Caco-2 (cell line): ENCODE data around the gene LDLRAD4. TPM values are rescaled to one million over a fixed set of nuclear protein-coding genes. Genes with fewer than 3 reads are reported as not detected.

Experiments used
- BruUV-seq: library from RNA; stranded (reverse); fragments of 400-500 nt; replicated peaks from 2 replicates; lab custom pipeline; 2021; lab: Mats Ljungman, UMichigan
- CTCF ChIA-PET: fragments of 300-600 bp; sonication (Branson Sonifier 250); formaldehyde crosslinking; loops from one replicate; lab custom pipeline; 2022; ENCODE audit warnings: antibody characterized with exemption; lab: Charles Lee
- POLR2A ChIA-PET: fragments of 300-600 bp; sonication (Branson Sonifier 250); formaldehyde crosslinking; loops from one replicate; lab custom pipeline; 2022; ENCODE audit warnings: antibody characterized with exemption; lab: Charles Lee
- DNase-seq, 2 experiments: peaks; one replicate each; pipeline versions ENCODE4 v3.0.0 to v3.0.0-alpha.2; 2020 to 2022
- H3K27me3 ChIP-seq: replicated peaks from 2 replicates; pipeline ENCODE4 v1.6.0; 2011; ENCODE audit warnings: low read length; ENCODE audit not compliant: control insufficient read depth, insufficient read depth
- H3K36me3 ChIP-seq: 2 replicates; pipeline ENCODE4 v1.5.1; 2011; ENCODE audit warnings: low read length; ENCODE audit not compliant: control insufficient read depth, insufficient read depth
- H3K4me1 ChIP-seq: fragments of 250-450 bp; sonication (Bioruptor Pico); 2 replicates; pipeline ENCODE4 v1.5.1; 2020; ENCODE audit warnings: mild to moderate bottlenecking
- H3K4me3 ChIP-seq: 2 replicates; pipeline ENCODE4 v1.5.1; 2011; ENCODE audit warnings: low read depth, mild to moderate bottlenecking, control low read depth, low read length
- H3K9me3 ChIP-seq: fragments of 250-450 bp; sonication (Bioruptor Pico); 2 replicates; pipeline ENCODE4 v1.5.1; 2020; ENCODE audit warnings: mild to moderate bottlenecking, moderate library complexity
- H3K27ac Mint-ChIP-seq: one replicate; pipeline ENCODE4 v1.8.0; 2022; ENCODE audit warnings: mixed read lengths; ENCODE audit not compliant: unreplicated experiment
- H3K27me3 Mint-ChIP-seq: one replicate; pipeline ENCODE4 v1.8.0; 2022; ENCODE audit warnings: mixed read lengths; ENCODE audit not compliant: insufficient read depth, unreplicated experiment
- H3K36me3 Mint-ChIP-seq: one replicate; pipeline ENCODE4 v1.8.0; 2022; ENCODE audit warnings: mild to moderate bottlenecking, mixed read lengths; ENCODE audit not compliant: insufficient read depth, unreplicated experiment
- H3K4me1 Mint-ChIP-seq: one replicate; pipeline ENCODE4 v1.8.0; 2022; ENCODE audit warnings: low read depth, mixed read lengths; ENCODE audit not compliant: unreplicated experiment
- H3K4me3 Mint-ChIP-seq: one replicate; pipeline ENCODE4 v1.8.0; 2022; ENCODE audit warnings: mild to moderate bottlenecking, moderate library complexity, mixed read lengths; ENCODE audit not compliant: unreplicated experiment
- H3K9me3 Mint-ChIP-seq: one replicate; pipeline ENCODE4 v1.8.0; 2022; ENCODE audit warnings: mixed read lengths; ENCODE audit not compliant: unreplicated experiment
- CTCF ChIP-seq, 2 experiments: fragments of 200-600 bp in 1 of 2; IDR thresholded peaks; 1 replicate in 1 of 2; 2 replicates in 1 of 2; pipeline versions ENCODE4 v1.5.1 to v1.8.0; 2011 to 2022; ENCODE audit warnings: antibody characterized with exemption in 1 of 2, control low read depth in 1 of 2, inconsistent platforms in 1 of 2, low read depth in 1 of 2, low read length in 1 of 2, mild to moderate bottlenecking in 1 of 2, moderate library complexity in 1 of 2; ENCODE audit not compliant: insufficient read depth in 1 of 2, severe bottlenecking in 1 of 2, unreplicated experiment in 1 of 2
- intact Hi-C: fragments of 100-400 bp; cut with micrococcal nuclease; formaldehyde crosslinking; loops from one replicate; pipeline ENCODE4 v1.10.0; 2022; ENCODE audit not compliant: unreplicated experiment
- total RNA-seq: library from RNA; stranded (reverse); gene quantifications from 2 replicates; pipeline ENCODE4 v1.2.3, GENCODE V29; 2022

Gene LDLRAD4
- total RNA-seq, 1 experiment from 2014 or later: 1.2 TPM

GRCh38 chr18:13221869-13222855, 3.6 kb downstream of the LDLRAD4 start:
- H3K4me3 Mint-ChIP-seq: no peak overlapping the region
- no TSS peak for BruUV-seq
- TF ChIP-seq CTCF (IDR thresholded peaks at IDR 0.05; ENCODE audit: insufficient read depth in 1 of 2, low read depth in 1 of 2, low read length in 1 of 2, severe bottlenecking in 1 of 2, unreplicated experiment in 1 of 2): no peak
- CTCF ChIA-PET: no interaction called here
- H3K4me3 ChIP-seq: no peak overlapping the region
- DNase-seq: no peak
- no peaks in the 10 kb centered on the region for H3K36me3 ChIP-seq
- H3K27me3 Mint-ChIP-seq: peaks cover 24% of the 10 kb centered on the region
- H3K27ac Mint-ChIP-seq: no peak overlapping the region
- H3K27me3 ChIP-seq: peaks cover 5% of the 10 kb centered on the region
- H3K4me1 Mint-ChIP-seq: no peaks in the 10 kb centered on the region
- POLR2A ChIA-PET: no interaction called here
- H3K9me3 ChIP-seq: no peaks in the 10 kb centered on the region
- H3K9me3 Mint-ChIP-seq: no peaks in the 10 kb centered on the region
- H3K4me1 ChIP-seq: peaks cover 7% of the 10 kb centered on the region
- H3K36me3 Mint-ChIP-seq: no peaks in the 10 kb centered on the region
- intact Hi-C loops: loop anchor here (10.0 kb wide), 1 partner anchor 63 kb away; no protein-coding TSS in a partner anchor

- intact Hi-C loops: loop anchor here (10.0 kb wide), 1 partner anchor 62 kb away; no protein-coding TSS in a partner anchor
- peaks cover 7% of the 10 kb centered on the region for H3K4me1 ChIP-seq
- Mint-ChIP-seq H3K36me3 (no peaks in the 10 kb centered on the region), H3K27me3 (peaks cover 24% of the 10 kb centered on the region), H3K9me3 (no peaks in the 10 kb centered on the region), H3K4me3 (no peak overlapping the region), H3K27ac (no peak overlapping the region), H3K4me1 (no peaks in the 10 kb centered on the region)
- DNase-seq: no peak
- no peak for TF ChIP-seq CTCF (IDR thresholded peaks at IDR 0.05; ENCODE audit: insufficient read depth in 1 of 2, low read depth in 1 of 2, low read length in 1 of 2, severe bottlenecking in 1 of 2, unreplicated experiment in 1 of 2)
- H3K4me3 ChIP-seq: no peak overlapping the region
- no TSS peak for BruUV-seq
- no peaks in the 10 kb centered on the region for H3K9me3 ChIP-seq
- CTCF ChIA-PET: no interaction called here
- no peaks in the 10 kb centered on the region for H3K36me3 ChIP-seq
- peaks cover 5% of the 10 kb centered on the region for H3K27me3 ChIP-seq
- POLR2A ChIA-PET: no interaction called here
Observed at GRCh38 chr18:13222856-13223281, 4.3 kb downstream of the LDLRAD4 start.

GRCh38 chr18:13223311-13224143, 5.0 kb downstream of the LDLRAD4 start:
- H3K4me1 ChIP-seq: peaks cover 1% of the 10 kb centered on the region
- ChIA-PET CTCF (no interaction called here), POLR2A (no interaction called here)
- no peaks in the 10 kb centered on the region for H3K36me3 Mint-ChIP-seq
- intact Hi-C loops: loop anchor here (10.0 kb wide), 1 partner anchor 61 kb away; no protein-coding TSS in a partner anchor
- no peaks in the 10 kb centered on the region for H3K36me3 ChIP-seq
- no peak overlapping the region for H3K4me3 ChIP-seq
- H3K4me3 Mint-ChIP-seq: no peak overlapping the region
- BruUV-seq: no TSS peak
- no peaks in the 10 kb centered on the region for H3K9me3 Mint-ChIP-seq
- H3K27me3 ChIP-seq: peaks cover 5% of the 10 kb centered on the region
- no peaks in the 10 kb centered on the region for H3K9me3 ChIP-seq
- DNase-seq: no peak
- H3K4me1 Mint-ChIP-seq: no peaks in the 10 kb centered on the region
- H3K27me3 Mint-ChIP-seq: peaks cover 24% of the 10 kb centered on the region
- no peak overlapping the region for H3K27ac Mint-ChIP-seq
- TF ChIP-seq CTCF (IDR thresholded peaks at IDR 0.05; ENCODE audit: insufficient read depth in 1 of 2, low read depth in 1 of 2, low read length in 1 of 2, severe bottlenecking in 1 of 2, unreplicated experiment in 1 of 2): no peak
